Thymus (tissue), 11 donors: ENCODE measurements around the gene ZFHX3. TPM values are rescaled to one million over a fixed set of nuclear protein-coding genes. Genes with fewer than 3 reads are reported as not detected.

Source experiments
- DNase-seq, 9 donors: peaks; one replicate each; pipeline ENCODE4 v3.0.0-alpha.2; 2013; ENCODE audit warnings: low spot score in 9 of 9, low read depth in 6 of 9, missing footprints in 1 of 9
- H3K27ac ChIP-seq, 2 donors: one replicate each; pipeline ENCODE4 v1.5.1; 2013; ENCODE audit warnings: control low read depth in 1 of 2, low read depth in 1 of 2, low read length in 1 of 2, mild to moderate bottlenecking in 1 of 2, moderate library complexity in 1 of 2
- H3K27me3 ChIP-seq, 2 donors: one replicate each; pipeline ENCODE4 v1.5.1; 2013; ENCODE audit warnings: low read length in 1 of 2; ENCODE audit not compliant: control insufficient read depth in 2 of 2, insufficient read depth in 1 of 2
- H3K36me3 ChIP-seq, 2 donors: one replicate each; pipeline ENCODE4 v1.5.1; 2013; ENCODE audit warnings: low read length in 1 of 2, mild to moderate bottlenecking in 1 of 2, moderate library complexity in 1 of 2; ENCODE audit not compliant: control insufficient read depth in 2 of 2, insufficient read depth in 2 of 2
- H3K4me1 ChIP-seq, 2 donors: one replicate each; pipeline ENCODE4 v1.5.1; 2013; ENCODE audit warnings: low read length in 2 of 2; ENCODE audit not compliant: control insufficient read depth in 2 of 2, insufficient read depth in 2 of 2
- H3K4me3 ChIP-seq, 2 donors: one replicate each; pipeline ENCODE4 v1.5.1; 2013; ENCODE audit warnings: low read length in 2 of 2, control low read depth in 1 of 2, mild to moderate bottlenecking in 1 of 2
- H3K9me3 ChIP-seq, 2 donors: one replicate each; pipeline ENCODE4 v1.5.1; 2013; ENCODE audit warnings: low read length in 1 of 2, mild to moderate bottlenecking in 1 of 2; ENCODE audit not compliant: control insufficient read depth in 2 of 2, insufficient read depth in 1 of 2
- WGBS: extraction: QIAGEN DNeasy Blood & Tissue Kit; methylation state at CpG from one replicate; pipeline ENCODE4 v1.1.7; 2013; 5-methylcytosine and 5-hydroxymethylcytosine counted together
- polyA plus RNA-seq: library from polyadenylated mRNA; stranded (reverse); fragments of 200-250 nt; gene quantifications from one replicate; pipeline ENCODE4 v1.2.3, GENCODE V29; 2013
- total RNA-seq: library from RNA; stranded (reverse); fragments of 120-200 nt; gene quantifications from one replicate; pipeline ENCODE4 v1.2.4, GENCODE V29; 2013
- donor health status: healthy.

Gene ZFHX3
- total and polyA plus RNA-seq, 2 donors, result 0.90 to 1.9 TPM

DNA sequence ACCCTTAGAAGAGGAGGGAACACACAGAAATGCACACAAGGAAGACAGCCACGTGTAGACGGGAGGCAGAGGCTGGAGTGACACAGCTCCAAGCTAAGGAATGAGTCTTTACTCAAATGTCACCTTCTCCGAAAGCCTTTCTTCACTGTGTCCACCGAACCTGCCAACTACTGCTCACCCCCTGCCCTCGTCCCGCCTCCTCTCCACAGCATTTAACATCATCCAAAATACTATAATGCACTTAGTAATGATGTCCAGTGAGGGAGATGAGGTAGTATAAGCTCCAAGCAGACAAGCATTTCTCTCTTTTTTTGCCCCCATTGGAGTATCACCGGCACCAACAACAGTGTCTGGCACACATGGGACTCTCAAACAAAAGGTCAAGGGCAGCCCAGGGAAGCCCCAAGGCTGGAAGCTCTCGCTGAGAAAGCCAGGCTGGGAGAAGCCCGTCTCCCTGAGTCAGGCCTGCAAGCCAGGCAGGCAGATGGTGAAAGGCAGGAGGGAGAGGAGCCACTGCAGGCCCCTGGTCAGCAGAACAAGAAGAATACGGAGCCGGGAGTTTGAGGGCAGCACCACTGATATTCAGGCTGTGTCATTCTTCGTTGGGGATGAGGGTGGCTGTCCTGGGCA, 25.9 kb downstream of the ZFHX3 start:
- no peaks in the 10 kb centered on the region for H3K36me3 ChIP-seq
- H3K27me3 ChIP-seq, result no peaks in the 10 kb centered on the region
- no peak overlapping the region for H3K27ac ChIP-seq
- no peak overlapping the region for H3K4me3 ChIP-seq
- no peaks in the 10 kb centered on the region for H3K9me3 ChIP-seq
- no peak for DNase-seq
- 96% methylated on average over 12 of the region's 12 CpGs for whole genome bisulfite sequencing
- peaks cover 0 to 5% of the 10 kb centered on the region in 2 donors for H3K4me1 ChIP-seq

DNA sequence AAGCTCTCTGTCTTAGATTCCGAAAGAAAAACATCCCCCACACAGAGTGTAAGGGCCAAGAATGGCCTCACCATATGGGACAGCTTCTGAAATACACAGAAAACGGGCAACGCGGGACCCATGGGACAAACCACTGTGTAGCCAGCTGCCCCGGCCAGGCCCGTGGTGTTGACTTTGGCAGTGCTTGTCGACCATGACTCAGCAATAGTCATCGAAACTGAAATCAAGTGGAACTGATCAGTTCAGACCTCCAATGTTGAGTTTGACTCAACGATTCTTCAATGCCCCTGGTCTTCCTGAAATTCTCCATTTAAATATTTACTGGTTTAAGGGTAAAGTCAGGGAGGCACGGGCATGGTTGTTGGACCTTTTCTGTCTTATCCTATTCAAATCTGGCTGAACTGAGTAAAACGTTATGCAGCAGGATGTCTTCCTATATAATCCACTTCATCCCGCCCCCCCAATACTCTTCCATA, 27.5 kb downstream of the ZFHX3 start:
- H3K4me1 ChIP-seq, result peaks cover 0 to 5% of the 10 kb centered on the region in 2 donors
- H3K27ac ChIP-seq, result no peak overlapping the region
- 94% methylated on average over 12 of the region's 12 CpGs for WGBS
- no peaks in the 10 kb centered on the region for H3K9me3 ChIP-seq
- H3K4me3 ChIP-seq, result no peak overlapping the region
- no peaks in the 10 kb centered on the region for H3K36me3 ChIP-seq
- no peaks in the 10 kb centered on the region for H3K27me3 ChIP-seq
- DNase-seq, result no peak

DNA sequence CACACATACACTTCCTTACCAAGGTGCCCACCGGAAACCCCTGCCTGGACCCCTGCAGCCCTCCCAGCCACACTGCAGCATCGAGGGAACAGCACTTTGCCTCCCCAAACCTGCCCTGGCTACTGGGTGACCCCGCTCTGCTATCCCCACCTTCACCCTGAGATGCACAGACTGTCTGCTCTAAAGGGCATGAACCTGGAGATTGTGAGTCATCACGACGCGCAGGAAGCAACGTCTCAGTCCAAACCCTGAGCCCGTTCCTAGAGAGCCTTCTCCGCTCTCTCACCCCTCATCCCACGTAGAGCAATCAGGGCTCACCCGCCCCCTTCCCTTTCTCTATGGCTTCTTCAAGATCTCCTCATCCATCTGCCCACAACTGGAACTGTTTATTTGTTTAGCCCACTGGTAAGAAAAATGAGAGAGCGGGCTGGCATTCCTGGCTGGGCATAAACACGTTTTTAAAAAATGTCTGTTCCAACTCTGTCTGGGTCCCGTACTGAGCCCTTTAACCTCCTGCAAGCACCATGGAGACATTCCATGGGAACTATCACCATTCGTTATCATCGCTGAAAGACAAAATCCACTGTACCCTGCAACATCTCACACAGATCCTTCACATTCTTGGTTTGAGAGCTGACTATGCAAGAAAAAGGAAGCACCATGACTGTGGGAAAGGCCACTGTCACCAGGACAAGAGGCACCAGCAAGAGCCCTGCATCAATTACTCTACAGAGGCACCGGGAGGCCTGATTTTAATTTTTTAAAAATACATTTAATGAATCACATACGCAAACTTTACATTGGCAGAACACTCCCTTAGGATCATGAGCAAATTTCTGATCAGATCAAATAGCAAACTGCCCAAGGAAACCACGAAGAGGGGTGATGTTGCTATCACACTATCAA, 28.2 kb downstream of the ZFHX3 start:
- WGBS, result 95% methylated on average over 19 of the region's 19 CpGs
- Histone ChIP-seq H3K27ac (no peak overlapping the region), H3K27me3 (no peaks in the 10 kb centered on the region), H3K4me1 (peaks cover 0 to 5% of the 10 kb centered on the region in 2 donors), H3K4me3 (no peak overlapping the region), H3K36me3 (no peaks in the 10 kb centered on the region), H3K9me3 (no peaks in the 10 kb centered on the region)
- DNase-seq, result no peak

DNA sequence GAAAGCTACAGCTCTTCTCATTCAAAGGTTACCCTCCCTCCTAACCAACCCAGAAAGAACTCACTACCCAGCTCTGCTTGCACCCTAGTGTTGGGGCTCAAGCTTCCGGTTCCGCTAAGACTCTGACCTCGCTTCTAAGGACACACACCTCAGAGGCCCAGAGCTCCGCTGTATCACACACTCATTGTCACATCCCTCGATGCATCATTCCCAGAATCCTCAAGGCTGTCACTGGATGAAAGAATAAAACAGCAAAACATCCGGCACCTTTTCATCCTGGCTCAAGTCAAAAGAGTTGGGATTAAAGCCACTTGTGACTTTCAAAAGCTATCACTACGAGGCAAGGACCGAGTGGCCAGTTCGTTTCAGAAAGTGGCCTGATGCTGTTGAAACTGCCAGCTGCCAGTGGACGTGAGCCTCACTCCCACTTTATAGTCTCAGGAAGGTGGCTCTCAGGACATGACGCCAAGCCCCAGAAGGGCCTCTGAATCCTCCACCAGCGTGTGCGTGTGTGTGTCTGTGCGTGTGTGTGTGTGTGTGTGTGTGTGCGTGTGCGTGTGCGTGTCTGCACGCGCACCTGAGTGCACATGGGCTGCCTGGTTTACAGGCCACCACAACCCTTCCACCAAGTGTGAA, 29.0 kb downstream of the ZFHX3 start:
- WGBS, result 87% methylated on average over 19 of the region's 19 CpGs
- no peaks in the 10 kb centered on the region for H3K27me3 ChIP-seq
- H3K4me1 ChIP-seq, result peaks cover 0 to 2% of the 10 kb centered on the region in 2 donors
- H3K4me3 ChIP-seq, result no peak overlapping the region
- no peaks in the 10 kb centered on the region for H3K36me3 ChIP-seq
- no peak for DNase-seq
- no peaks in the 10 kb centered on the region for H3K9me3 ChIP-seq
- H3K27ac ChIP-seq, result no peak overlapping the region

DNA sequence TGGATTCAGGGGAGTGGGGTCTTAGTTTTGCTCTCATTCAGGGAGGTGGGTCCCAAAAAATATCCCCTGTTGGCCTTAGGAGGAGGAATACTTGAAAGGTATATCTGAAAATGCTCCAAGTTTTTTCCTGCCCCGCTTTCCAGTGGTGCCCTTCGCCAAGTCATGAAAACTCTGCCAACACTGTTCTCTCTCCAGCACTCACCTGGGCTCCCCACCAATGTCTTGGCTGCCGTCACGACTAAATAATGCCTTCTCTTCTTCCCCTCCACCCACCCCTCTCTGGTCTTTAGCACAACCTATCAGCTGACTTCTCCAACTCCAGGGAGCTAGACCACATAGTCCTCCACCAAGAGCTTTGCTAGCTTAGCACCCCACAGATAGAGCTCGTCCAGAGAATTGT, 30.6 kb downstream of the ZFHX3 start:
- no peak for DNase-seq
- Histone ChIP-seq H3K36me3 (no peaks in the 10 kb centered on the region), H3K27ac (no peak overlapping the region), H3K27me3 (no peaks in the 10 kb centered on the region), H3K4me1 (no peaks in the 10 kb centered on the region), H3K9me3 (no peaks in the 10 kb centered on the region), H3K4me3 (no peak overlapping the region)
- WGBS, result 95% methylated on average over 5 of the region's 5 CpGs

DNA sequence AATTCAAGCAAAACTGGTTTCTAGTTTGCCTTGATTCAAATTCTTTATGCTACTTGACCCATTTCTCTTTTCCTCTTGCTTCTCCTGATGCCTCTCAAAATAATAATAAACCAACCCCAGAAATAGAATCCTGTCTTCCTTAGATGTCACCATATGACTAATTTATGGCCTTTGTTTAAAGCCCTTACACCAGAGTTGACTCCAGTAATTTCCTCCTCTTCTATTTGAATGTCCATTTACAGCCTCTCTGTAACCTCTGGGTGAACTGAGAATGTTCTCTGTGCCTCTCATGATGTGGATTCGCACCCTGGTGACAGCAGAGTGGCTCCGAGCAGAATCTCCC, 31.5 kb downstream of the ZFHX3 start:
- 96% methylated on average over 2 of the region's 2 CpGs for WGBS
- Histone ChIP-seq H3K9me3 (no peaks in the 10 kb centered on the region), H3K4me1 (no peaks in the 10 kb centered on the region), H3K27ac (no peak overlapping the region), H3K36me3 (no peaks in the 10 kb centered on the region), H3K27me3 (no peaks in the 10 kb centered on the region), H3K4me3 (no peak overlapping the region)
- no peak for DNase-seq

DNA sequence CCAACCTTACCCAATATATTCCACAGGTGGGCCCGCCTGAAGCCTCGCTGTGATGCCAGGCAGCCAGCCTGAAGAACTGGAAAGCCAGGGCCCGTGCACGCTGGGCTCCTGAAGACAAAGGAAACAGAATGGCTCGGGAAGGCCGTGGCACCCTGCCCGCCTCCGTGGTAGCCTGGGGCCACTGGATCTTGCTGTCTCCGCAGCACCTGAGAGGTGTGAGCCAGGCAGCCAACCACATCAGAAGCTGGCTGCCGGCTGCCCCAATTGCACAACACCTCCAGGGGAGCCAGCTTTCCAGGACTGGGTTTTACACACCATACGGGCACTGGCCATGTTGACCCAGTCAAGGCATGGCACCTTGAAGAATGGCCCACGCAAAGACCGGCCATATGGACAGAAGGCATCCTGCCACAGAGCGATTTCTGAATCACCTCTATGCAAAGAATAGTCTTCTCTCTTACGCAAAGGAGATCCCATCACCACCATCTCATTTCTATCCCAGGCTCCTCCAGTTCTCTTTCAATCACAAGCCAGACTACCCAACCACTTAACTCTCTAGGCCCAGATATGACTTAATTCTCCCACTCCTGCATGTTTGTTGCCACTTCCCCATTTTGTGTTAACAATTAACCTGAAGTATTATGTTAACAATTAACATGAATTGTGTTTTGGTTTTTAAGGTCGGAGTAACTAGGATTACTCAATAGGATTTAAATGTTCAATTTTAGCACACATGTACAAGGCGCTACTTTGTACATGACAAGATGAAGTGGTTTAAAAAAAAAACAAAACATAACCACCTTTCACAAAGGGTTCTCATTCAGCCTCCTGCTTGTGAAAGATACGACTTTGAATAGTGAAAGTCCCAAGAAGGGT, 32.1 kb downstream of the ZFHX3 start:
- Histone ChIP-seq H3K27ac (no peak overlapping the region), H3K27me3 (no peaks in the 10 kb centered on the region), H3K9me3 (no peaks in the 10 kb centered on the region), H3K4me1 (no peaks in the 10 kb centered on the region), H3K4me3 (no peak overlapping the region), H3K36me3 (no peaks in the 10 kb centered on the region)
- WGBS, result 90% methylated on average over 18 of the region's 18 CpGs
- DNase-seq, result no peak

DNA sequence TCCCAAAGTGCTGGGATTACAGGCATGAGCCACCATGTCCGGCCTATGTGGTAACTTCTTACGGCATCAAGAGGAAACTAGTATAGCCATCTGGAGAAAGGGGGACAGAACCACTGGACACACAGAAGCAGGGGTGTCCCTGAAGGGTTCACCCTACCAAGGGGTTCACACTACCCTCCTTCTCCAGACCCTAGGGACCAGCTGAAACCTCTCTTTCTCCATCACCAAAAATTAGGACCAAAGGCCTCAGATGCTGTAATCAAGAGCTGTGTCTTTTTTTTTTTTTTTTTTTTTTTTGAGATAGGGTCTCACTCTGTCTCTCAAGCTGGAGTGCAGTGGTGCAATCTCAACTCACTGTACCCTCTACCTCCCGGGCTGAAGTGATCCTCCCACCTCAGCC, 33.2 kb downstream of the ZFHX3 start:
- Histone ChIP-seq H3K27ac (no peak overlapping the region), H3K4me1 (no peaks in the 10 kb centered on the region), H3K4me3 (no peak overlapping the region), H3K9me3 (no peaks in the 10 kb centered on the region), H3K27me3 (no peaks in the 10 kb centered on the region), H3K36me3 (no peaks in the 10 kb centered on the region)
- WGBS, result 98% methylated on average over 3 of the region's 3 CpGs
- DNase-seq, result no peak
